ENCODE results near the gene ARHGEF9. TPM values are rescaled to one million over a fixed set of nuclear protein-coding genes. Genes with fewer than 3 reads are reported as not detected.

Gene ARHGEF9
- total and polyA plus RNA-seq, 2 of the 8 experiments (the other 6 are each of a cell fraction or from before 2014, with no cell fraction given), result 28.7 to 31.8 TPM

GRCh38 chrX:63675716-63676115 is 109.3 kb downstream of the ARHGEF9 start (continued):
- TF ChIP-seq CHD7 (IDR thresholded peaks at IDR 0.05; ENCODE audit: insufficient replicate concordance, low read length) (no peak), USF2 (IDR thresholded peaks at IDR 0.05; ENCODE audit: low read length) (no peak), SP1 (IDR thresholded peaks at IDR 0.05; ENCODE audit: low read depth, low read length) (no peak), NANOG (IDR thresholded peaks at IDR 0.05; ENCODE audit: insufficient read depth, low read depth, low read length, poor library complexity, severe bottlenecking) (no peak), EGR1 (IDR thresholded peaks at IDR 0.05; ENCODE audit: borderline replicate concordance, low read depth, low read length) (no peak), GABPA (IDR thresholded peaks at IDR 0.05; ENCODE audit: borderline replicate concordance, insufficient read depth, low read length) (no peak), EZH2 (IDR thresholded peaks at IDR 0.05; ENCODE audit: low read depth, low read length, severe bottlenecking) (no peak), SIX5 (IDR thresholded peaks at IDR 0.05; ENCODE audit: low read depth, low read length) (no peak), TEAD4 (IDR thresholded peaks at IDR 0.05; ENCODE audit: low read depth, low read length) (no peak), TCF12 (IDR thresholded peaks at IDR 0.05; ENCODE audit: low read depth, low read length) (no peak), SIRT6 (IDR thresholded peaks at IDR 0.05; ENCODE audit: low read length) (no peak), BACH1 (IDR thresholded peaks at IDR 0.05; ENCODE audit: low read length) (no peak)
